Measurements from ENCODE around the gene TTLL5. TPM values are rescaled to one million over a fixed set of nuclear protein-coding genes. Genes with fewer than 3 reads are reported as not detected.

TTLL5 gene, protein sequence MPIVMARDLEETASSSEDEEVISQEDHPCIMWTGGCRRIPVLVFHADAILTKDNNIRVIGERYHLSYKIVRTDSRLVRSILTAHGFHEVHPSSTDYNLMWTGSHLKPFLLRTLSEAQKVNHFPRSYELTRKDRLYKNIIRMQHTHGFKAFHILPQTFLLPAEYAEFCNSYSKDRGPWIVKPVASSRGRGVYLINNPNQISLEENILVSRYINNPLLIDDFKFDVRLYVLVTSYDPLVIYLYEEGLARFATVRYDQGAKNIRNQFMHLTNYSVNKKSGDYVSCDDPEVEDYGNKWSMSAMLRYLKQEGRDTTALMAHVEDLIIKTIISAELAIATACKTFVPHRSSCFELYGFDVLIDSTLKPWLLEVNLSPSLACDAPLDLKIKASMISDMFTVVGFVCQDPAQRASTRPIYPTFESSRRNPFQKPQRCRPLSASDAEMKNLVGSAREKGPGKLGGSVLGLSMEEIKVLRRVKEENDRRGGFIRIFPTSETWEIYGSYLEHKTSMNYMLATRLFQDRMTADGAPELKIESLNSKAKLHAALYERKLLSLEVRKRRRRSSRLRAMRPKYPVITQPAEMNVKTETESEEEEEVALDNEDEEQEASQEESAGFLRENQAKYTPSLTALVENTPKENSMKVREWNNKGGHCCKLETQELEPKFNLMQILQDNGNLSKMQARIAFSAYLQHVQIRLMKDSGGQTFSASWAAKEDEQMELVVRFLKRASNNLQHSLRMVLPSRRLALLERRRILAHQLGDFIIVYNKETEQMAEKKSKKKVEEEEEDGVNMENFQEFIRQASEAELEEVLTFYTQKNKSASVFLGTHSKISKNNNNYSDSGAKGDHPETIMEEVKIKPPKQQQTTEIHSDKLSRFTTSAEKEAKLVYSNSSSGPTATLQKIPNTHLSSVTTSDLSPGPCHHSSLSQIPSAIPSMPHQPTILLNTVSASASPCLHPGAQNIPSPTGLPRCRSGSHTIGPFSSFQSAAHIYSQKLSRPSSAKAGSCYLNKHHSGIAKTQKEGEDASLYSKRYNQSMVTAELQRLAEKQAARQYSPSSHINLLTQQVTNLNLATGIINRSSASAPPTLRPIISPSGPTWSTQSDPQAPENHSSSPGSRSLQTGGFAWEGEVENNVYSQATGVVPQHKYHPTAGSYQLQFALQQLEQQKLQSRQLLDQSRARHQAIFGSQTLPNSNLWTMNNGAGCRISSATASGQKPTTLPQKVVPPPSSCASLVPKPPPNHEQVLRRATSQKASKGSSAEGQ (N-terminal part only)
- 23.7 and 36.7 TPM in 2 replicates for polyA plus RNA-seq (2011; rRNA removed)
- polyA plus RNA-seq (2012; cell fraction: cytosol; rRNA removed) = 8.1 and 10.1 TPM in 2 replicates
- polyA plus RNA-seq (2012; cell fraction: nucleus; rRNA removed) = 10.1 and 15.5 TPM in 2 replicates
- 18.4 to 19.7 TPM (median 18.8 TPM) in 3 replicates for polyA plus RNA-seq (2017; fragmentation: RNase III; extraction: RNeasy Plus Mini Kit Qiagen cat#74134 plus additional on column Dnase treatment)
- 37.3 and 38.7 TPM in 2 replicates for polyA minus RNA-seq (2011; rRNA and poly(A)+ RNA removed)

DNA sequence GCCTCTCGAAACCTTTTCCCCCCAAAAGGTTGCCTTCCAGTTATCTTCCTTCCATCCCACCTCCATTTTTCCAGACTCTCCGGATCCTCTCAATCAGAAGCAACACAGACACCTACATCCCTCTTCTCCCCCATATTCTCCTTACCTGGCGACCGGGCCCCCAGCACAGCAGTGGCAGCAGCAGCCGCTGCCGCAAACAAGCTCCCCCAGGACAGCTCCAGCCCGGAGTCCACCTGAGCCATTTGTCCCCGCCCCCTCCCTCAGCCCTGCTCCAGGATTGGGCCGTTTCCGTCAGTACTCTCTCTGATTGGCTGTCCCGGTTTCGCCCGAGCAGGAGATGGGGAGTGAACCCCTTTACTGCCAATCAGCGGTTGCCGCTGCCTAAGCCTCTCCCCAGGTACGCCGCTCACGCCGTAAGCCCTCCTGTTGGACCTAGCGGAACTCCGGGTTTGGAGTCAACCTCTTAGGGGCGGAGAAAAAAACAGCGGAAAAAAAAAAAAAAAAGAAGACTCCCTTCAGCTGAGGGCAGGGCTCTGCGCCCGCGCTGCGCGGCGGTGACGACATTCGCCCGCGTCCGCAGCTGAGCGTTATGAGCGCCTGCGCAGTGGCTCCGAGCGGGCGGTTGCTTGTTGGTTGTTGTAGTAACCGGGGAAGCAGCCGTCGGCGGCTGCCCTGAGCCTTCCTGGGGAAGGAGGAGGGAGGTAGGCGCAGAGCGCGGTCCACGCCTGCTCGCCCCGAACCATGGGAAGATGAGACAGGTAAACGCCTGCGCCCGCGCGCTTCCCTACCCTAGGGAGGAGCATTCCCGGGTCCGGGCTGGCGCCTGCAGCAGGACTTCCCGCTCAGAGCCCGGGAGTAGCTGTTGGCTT, at the start of gene TTLL5, which contains the start of gene ERG28:
TSS of gene TTLL5 (plus strand) at position 617 of the 869 bp plus-strand sequence. CDS start 1,904 bp downstream, outside the sequence.
TSS of gene ERG28 (minus strand) at position 247 of the 869 bp plus-strand sequence. CDS start 3,374 bp downstream, outside the sequence.
- POLR2A ChIA-PET = interaction anchor here (0.6 to 1.4 kb wide), 9 partner anchors 14 to 555 kb away, joined by 3 to 9 read pairs (median 3); partner anchors contain the start of gene FLVCR2
- Histone ChIP-seq H3K4me3 (peak within 1 kb of the TSS; percentile 88), H3K4me2 (peak within 1 kb of the TSS; percentile 94), H3K27ac (peak within 1 kb of the TSS; percentile 80 to 87), H3K4me1 (peaks cover 14% of the 10 kb centered on the region; the same call in 2 of the 3 replicates), H3K9me3 (no peaks in the 10 kb centered on the region)
- WGBS (ENCODE audit: missing lambda C conversion rate) = 1% methylated on average over 49 of the region's 60 CpGs
- ATAC-seq (peak; percentile 98 to 99), FAIRE-seq (no peak), DNase-seq (ENCODE audit: low read depth in 1 of 2, low spot score in 1 of 2) (peak; percentile 99)
- TF ChIP-seq ZSCAN20 (CRISPR knock-in tag; IDR thresholded peaks at IDR 0.05) (no peak), FOSB (CRISPR knock-in tag; IDR thresholded peaks at IDR 0.05) (no peak), POLR2A (IDR thresholded peaks at IDR 0.05; ENCODE audit: low read length) (peak; percentile 73), KDM5A (IDR thresholded peaks at IDR 0.05) (peak; percentile 43; the same call in 1 of the 2 replicates), PHF8 (IDR thresholded peaks at IDR 0.05; ENCODE audit: borderline replicate concordance, low read depth) (peak; percentile 63; the same call in 1 of the 2 replicates), FOSL2 (IDR thresholded peaks at IDR 0.05) (no peak), FOSL2 (CRISPR knock-in tag; IDR thresholded peaks at IDR 0.05) (0 out of 2 replicates have a peak, but pooled peaks have one; percentile 14), NR3C1 (IDR thresholded peaks at IDR 0.05) (no peak), CBX2 (IDR thresholded peaks at IDR 0.05; ENCODE audit: borderline replicate concordance, low read depth) (no peak), JUN (IDR thresholded peaks at IDR 0.05) (peak in 1 of 2 experiments; percentile 63; a peak in 2 of 5 replicates), RFX5 (IDR thresholded peaks at IDR 0.05) (peak; percentile 17; the same call in 1 of the 2 replicates), POLR2AphosphoS2 (conservative IDR thresholded peaks at IDR 0.05; ENCODE audit: low read length) (no peak), RNF2 (IDR thresholded peaks at IDR 0.05; ENCODE audit: borderline replicate concordance, low read depth) (no peak), KDM1A (IDR thresholded peaks at IDR 0.05; ENCODE audit: low read depth) (peak; percentile 37; the same call in 1 of the 2 replicates), HDAC2 (IDR thresholded peaks at IDR 0.05) (no peak), JUNB (IDR thresholded peaks at IDR 0.05) (no peak), EHF (CRISPR knock-in tag; IDR thresholded peaks at IDR 0.05) (no peak)
- TF ChIP-seq, protein P1, sequence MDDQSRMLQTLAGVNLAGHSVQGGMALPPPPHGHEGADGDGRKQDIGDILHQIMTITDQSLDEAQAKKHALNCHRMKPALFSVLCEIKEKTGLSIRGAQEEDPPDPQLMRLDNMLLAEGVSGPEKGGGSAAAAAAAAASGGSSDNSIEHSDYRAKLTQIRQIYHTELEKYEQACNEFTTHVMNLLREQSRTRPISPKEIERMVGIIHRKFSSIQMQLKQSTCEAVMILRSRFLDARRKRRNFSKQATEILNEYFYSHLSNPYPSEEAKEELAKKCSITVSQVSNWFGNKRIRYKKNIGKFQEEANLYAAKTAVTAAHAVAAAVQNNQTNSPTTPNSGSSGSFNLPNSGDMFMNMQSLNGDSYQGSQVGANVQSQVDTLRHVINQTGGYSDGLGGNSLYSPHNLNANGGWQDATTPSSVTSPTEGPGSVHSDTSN (IDR thresholded peaks at IDR 0.05) = peak; percentile 86
- TF ChIP-seq, protein P2, sequence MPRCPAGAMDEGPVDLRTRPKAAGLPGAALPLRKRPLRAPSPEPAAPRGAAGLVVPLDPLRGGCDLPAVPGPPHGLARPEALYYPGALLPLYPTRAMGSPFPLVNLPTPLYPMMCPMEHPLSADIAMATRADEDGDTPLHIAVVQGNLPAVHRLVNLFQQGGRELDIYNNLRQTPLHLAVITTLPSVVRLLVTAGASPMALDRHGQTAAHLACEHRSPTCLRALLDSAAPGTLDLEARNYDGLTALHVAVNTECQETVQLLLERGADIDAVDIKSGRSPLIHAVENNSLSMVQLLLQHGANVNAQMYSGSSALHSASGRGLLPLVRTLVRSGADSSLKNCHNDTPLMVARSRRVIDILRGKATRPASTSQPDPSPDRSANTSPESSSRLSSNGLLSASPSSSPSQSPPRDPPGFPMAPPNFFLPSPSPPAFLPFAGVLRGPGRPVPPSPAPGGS (IDR thresholded peaks at IDR 0.05) = 0 out of 3 replicates have a peak, but pooled peaks have one; percentile 32
- TF ChIP-seq, protein P3, sequence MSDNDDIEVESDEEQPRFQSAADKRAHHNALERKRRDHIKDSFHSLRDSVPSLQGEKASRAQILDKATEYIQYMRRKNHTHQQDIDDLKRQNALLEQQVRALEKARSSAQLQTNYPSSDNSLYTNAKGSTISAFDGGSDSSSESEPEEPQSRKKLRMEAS (IDR thresholded peaks at IDR 0.05) = peak; percentile 34
- CTCF ChIA-PET = interaction anchor here (0.6 to 13.9 kb wide), 8 partner anchors 13 to 322 kb away, joined by 3 to 546 read pairs (median 4); partner anchors contain the start of gene FLVCR2

All from A549 (cell line).